NCI-H1694 treated with DMSO at 0.1 percent for 48 hours (cell line): ENCODE results near the gene ELAC1.
A peak's percentile ranks its signal among the peaks of the same experiment; 100 is the strongest.
"Not testable (repeated sequence)": the region's sequence is repeated elsewhere in the genome, so short reads cannot be mapped to it uniquely, and the experiment has no call there.

ENCODE experiments used
- DNase-seq: peaks from one replicate; lab custom pipeline; 2025; lab: John Stamatoyannopoulos, UW

ELAC1 gene

GRCh38 chr18:50967714-50968661 lies at the start of gene ELAC1:
ELAC1 (plus strand) TSS chr18:50968040; CDS start chr18:50974405, 6,365 bp downstream.
- peak; percentile 42 for DNase-seq

GRCh38 chr18:50918153-50918552 lies 49.7 kb upstream of the ELAC1 start:
- no peak for DNase-seq

- DNase-seq: no peak
Observed at GRCh38 chr18:50924372-50924771, 43.5 kb upstream of the ELAC1 start.

- no peak for DNase-seq
Observed at GRCh38 chr18:50926521-50926920, 41.3 kb upstream of the ELAC1 start.

GRCh38 chr18:50928551-50928950 lies 39.3 kb upstream of the ELAC1 start:
- DNase-seq: no peak

GRCh38 chr18:50933684-50934083 lies 34.2 kb upstream of the ELAC1 start:
- DNase-seq: no peak

GRCh38 chr18:50934545-50935211 lies 33.2 kb upstream of the ELAC1 start:
- DNase-seq: no peak

- no peak for DNase-seq
Observed at GRCh38 chr18:50935493-50936191, 32.2 kb upstream of the ELAC1 start.

GRCh38 chr18:50937183-50937582 lies 30.7 kb upstream of the ELAC1 start:
- DNase-seq: no peak

- DNase-seq: no peak
Observed at GRCh38 chr18:50938912-50939311, 28.9 kb upstream of the ELAC1 start.

- no peak for DNase-seq
Observed at GRCh38 chr18:50944245-50944932, 23.5 kb upstream of the ELAC1 start.

- not testable (repeated sequence) for DNase-seq
Observed at GRCh38 chr18:50945918-50946317, 21.9 kb upstream of the ELAC1 start.

GRCh38 chr18:50947899-50948298 lies 19.9 kb upstream of the ELAC1 start:
- DNase-seq: no peak

- DNase-seq: no peak
Observed at GRCh38 chr18:50949185-50949584, 18.7 kb upstream of the ELAC1 start.

GRCh38 chr18:50950626-50951025 lies 17.2 kb upstream of the ELAC1 start:
- no peak for DNase-seq

- no peak for DNase-seq
Observed at GRCh38 chr18:50953822-50954221, 14.0 kb upstream of the ELAC1 start.

- DNase-seq: no peak
Observed at GRCh38 chr18:50955253-50955652, 12.6 kb upstream of the ELAC1 start.

- DNase-seq: no peak
Observed at GRCh38 chr18:50956116-50956515, 11.7 kb upstream of the ELAC1 start.

- DNase-seq: no peak
Observed at GRCh38 chr18:50961974-50962373, 5.9 kb upstream of the ELAC1 start.

- DNase-seq: no peak
Observed at GRCh38 chr18:50969448-50969847, 1.6 kb downstream of the ELAC1 start.

GRCh38 chr18:50970006-50970405 lies 2.2 kb downstream of the ELAC1 start:
- DNase-seq: no peak

GRCh38 chr18:50972404-50972803 lies 4.6 kb downstream of the ELAC1 start:
- DNase-seq: not testable (repeated sequence)
